HEK293 (cell line): ENCODE measurements around the gene TNFAIP8L2.

Experiments
- CTCF ChIA-PET: fragments of 350-600 bp; formaldehyde crosslinking; extraction: SDS; loops from one replicate; lab custom pipeline; 2021; ENCODE audit warnings: antibody characterized with exemption; lab: Yijun Ruan, JAX
- POLR2A ChIA-PET: fragments of 300-600 bp; formaldehyde crosslinking; extraction: SDS; loops from one replicate; lab custom pipeline; 2020; ENCODE audit warnings: antibody characterized with exemption, inconsistent platforms; lab: Yijun Ruan, JAX
- H3K27ac ChIP-seq: fragments of 200-500 bp; sonication (Bioruptor generic); 2 replicates; pipeline ENCODE4 v1.5.1; 2014; ENCODE audit warnings: low read depth, low read length, control low read depth, inconsistent platforms; ENCODE audit errors: extremely low read depth
- H3K36me3 ChIP-seq, 2 experiments: fragments of 200-500 bp in 1 of 2; sonication (Bioruptor generic) in 1 of 2; 1 replicate in 1 of 2; 2 replicates in 1 of 2; pipeline ENCODE4 v1.5.1; 2014 to 2017; ENCODE audit warnings: inconsistent platforms in 2 of 2, low read length in 2 of 2; ENCODE audit not compliant: control insufficient read depth in 2 of 2, insufficient read depth in 1 of 2
- H3K4me1 ChIP-seq: fragments of 200-500 bp; sonication (Bioruptor generic); 2 replicates; pipeline ENCODE4 v1.5.1; 2014; ENCODE audit warnings: mild to moderate bottlenecking, low read length, inconsistent platforms; ENCODE audit not compliant: control insufficient read depth, insufficient read depth
- H3K4me3 ChIP-seq: 2 replicates; pipeline ENCODE4 v1.5.1; 2011; ENCODE audit warnings: low read depth, mild to moderate bottlenecking, control low read depth, low read length, moderate library complexity
- H3K9me3 ChIP-seq: fragments of 200-500 bp; sonication (Bioruptor generic); 2 replicates; pipeline ENCODE4 v1.5.1; 2014; ENCODE audit warnings: low read depth, low read length, inconsistent platforms; ENCODE audit not compliant: control insufficient read depth, insufficient read depth
- IKZF3 ChIP-seq: fragments of 450-650 bp; IDR thresholded peaks from 2 replicates; pipeline ENCODE4 v1.5.0; 2018; ENCODE audit warnings: missing biosample characterization, mild to moderate bottlenecking, missing genetic modification characterization, moderate library complexity
- KLF9 ChIP-seq: fragments of 450-650 bp; formaldehyde crosslinking; IDR thresholded peaks from 2 replicates; pipeline ENCODE4 v1.5.1; 2016; ENCODE audit warnings: missing biosample characterization, missing genetic modification characterization, low read depth
- SP3 ChIP-seq: fragments of 450-650 bp; formaldehyde crosslinking; IDR thresholded peaks from 2 replicates; pipeline ENCODE4 v1.5.1; 2016; ENCODE audit warnings: missing biosample characterization, missing genetic modification characterization
- ZBTB21 ChIP-seq: fragments of 450-650 bp; formaldehyde crosslinking; IDR thresholded peaks from 2 replicates; pipeline ENCODE4 v1.5.1; 2017; ENCODE audit warnings: missing biosample characterization, missing genetic modification characterization
- ZFP37 ChIP-seq: fragments of 450-650 bp; formaldehyde crosslinking; IDR thresholded peaks from 2 replicates; pipeline ENCODE4 v1.5.1; 2016; ENCODE audit warnings: missing biosample characterization, missing genetic modification characterization
- ZNF2 ChIP-seq: fragments of 450-650 bp; formaldehyde crosslinking; IDR thresholded peaks from 2 replicates; pipeline ENCODE4 v1.5.1; 2016; ENCODE audit warnings: missing biosample characterization, missing genetic modification characterization
- ZNF211 ChIP-seq: fragments of 450-650 bp; formaldehyde crosslinking; IDR thresholded peaks from 2 replicates; pipeline ENCODE4 v1.5.1; 2016; ENCODE audit warnings: low read depth, missing biosample characterization, missing genetic modification characterization
- ZNF24 ChIP-seq: fragments of 450-650 bp; formaldehyde crosslinking; IDR thresholded peaks from 2 replicates; pipeline ENCODE4 v1.5.1; 2016; ENCODE audit warnings: missing biosample characterization, missing genetic modification characterization
- ZNF324 ChIP-seq: fragments of 450-650 bp; formaldehyde crosslinking; IDR thresholded peaks from 2 replicates; pipeline ENCODE4 v1.5.1; 2016; ENCODE audit warnings: missing biosample characterization, missing genetic modification characterization
- ZNF416 ChIP-seq: fragments of 450-650 bp; formaldehyde crosslinking; IDR thresholded peaks from 2 replicates; pipeline ENCODE4 v1.5.1; 2016; ENCODE audit warnings: missing biosample characterization, missing genetic modification characterization
- ZNF423 ChIP-seq: fragments of 450-650 bp; formaldehyde crosslinking; IDR thresholded peaks from 2 replicates; pipeline ENCODE4 v1.5.1; 2016; ENCODE audit warnings: missing biosample characterization, missing genetic modification characterization
- ZNF501 ChIP-seq: fragments of 450-650 bp; formaldehyde crosslinking; IDR thresholded peaks from 2 replicates; pipeline ENCODE4 v1.5.1; 2016; ENCODE audit warnings: missing biosample characterization, missing genetic modification characterization
- ZNF521 ChIP-seq: fragments of 450-650 bp; formaldehyde crosslinking; IDR thresholded peaks from 2 replicates; pipeline ENCODE4 v1.5.1; 2017; ENCODE audit warnings: missing biosample characterization, mild to moderate bottlenecking, missing genetic modification characterization
- ZNF548 ChIP-seq: fragments of 450-650 bp; formaldehyde crosslinking; IDR thresholded peaks from 2 replicates; pipeline ENCODE4 v1.5.1; 2016; ENCODE audit warnings: missing biosample characterization, missing genetic modification characterization
- ZNF571 ChIP-seq: fragments of 450-650 bp; formaldehyde crosslinking; IDR thresholded peaks from 2 replicates; pipeline ENCODE4 v1.5.0; 2017; ENCODE audit warnings: missing biosample characterization, missing genetic modification characterization
- ZNF664 ChIP-seq: fragments of 450-650 bp; formaldehyde crosslinking; IDR thresholded peaks from 2 replicates; pipeline ENCODE4 v1.5.1; 2016; ENCODE audit warnings: missing biosample characterization, missing genetic modification characterization
- ZNF830 ChIP-seq: fragments of 450-650 bp; IDR thresholded peaks from 2 replicates; pipeline ENCODE4 v1.5.0; 2018; ENCODE audit warnings: missing biosample characterization, missing genetic modification characterization, low read depth, mild to moderate bottlenecking, moderate library complexity
- ZNF843 ChIP-seq: fragments of 450-650 bp; formaldehyde crosslinking; IDR thresholded peaks from 2 replicates; pipeline ENCODE4 v1.5.1; 2016; ENCODE audit warnings: missing biosample characterization, missing genetic modification characterization
- ZSCAN23 ChIP-seq: fragments of 450-650 bp; formaldehyde crosslinking; IDR thresholded peaks from 2 replicates; pipeline ENCODE4 v1.5.1; 2016; ENCODE audit warnings: missing biosample characterization, missing genetic modification characterization
- TF ChIP-seq, protein P1 (sequence below): IDR thresholded peaks from 2 replicates; pipeline ENCODE4 v1.6.1; 2011; ENCODE audit warnings: mild to moderate bottlenecking, low read depth, low read length, borderline replicate concordance
- TF ChIP-seq, protein P2 (sequence below): fragments of 450-650 bp; formaldehyde crosslinking; IDR thresholded peaks from 2 replicates; pipeline ENCODE4 v1.5.1; 2017; ENCODE audit warnings: missing biosample characterization, mild to moderate bottlenecking, missing genetic modification characterization, moderate library complexity
- TF ChIP-seq, protein P3 (sequence below): fragments of 450-650 bp; formaldehyde crosslinking; IDR thresholded peaks from 2 replicates; pipeline ENCODE4 v1.5.1; 2017; ENCODE audit warnings: missing biosample characterization, missing genetic modification characterization
- TF ChIP-seq, protein P4 (sequence below): fragments of 450-650 bp; formaldehyde crosslinking; conservative IDR thresholded peaks from 2 replicates; pipeline ENCODE4 v1.5.1; 2016; ENCODE audit warnings: low read depth, missing biosample characterization, missing genetic modification characterization
- TF ChIP-seq, protein P5 (sequence below): fragments of 450-650 bp; formaldehyde crosslinking; IDR thresholded peaks from 2 replicates; pipeline ENCODE4 v1.5.1; 2016; ENCODE audit warnings: missing biosample characterization, missing genetic modification characterization, low read depth
- TF ChIP-seq, protein P6 (sequence below): fragments of 450-650 bp; formaldehyde crosslinking; IDR thresholded peaks from 2 replicates; pipeline ENCODE4; 2016; ENCODE audit warnings: missing biosample characterization, missing genetic modification characterization

The TNFAIP8L2 gene

DNA sequence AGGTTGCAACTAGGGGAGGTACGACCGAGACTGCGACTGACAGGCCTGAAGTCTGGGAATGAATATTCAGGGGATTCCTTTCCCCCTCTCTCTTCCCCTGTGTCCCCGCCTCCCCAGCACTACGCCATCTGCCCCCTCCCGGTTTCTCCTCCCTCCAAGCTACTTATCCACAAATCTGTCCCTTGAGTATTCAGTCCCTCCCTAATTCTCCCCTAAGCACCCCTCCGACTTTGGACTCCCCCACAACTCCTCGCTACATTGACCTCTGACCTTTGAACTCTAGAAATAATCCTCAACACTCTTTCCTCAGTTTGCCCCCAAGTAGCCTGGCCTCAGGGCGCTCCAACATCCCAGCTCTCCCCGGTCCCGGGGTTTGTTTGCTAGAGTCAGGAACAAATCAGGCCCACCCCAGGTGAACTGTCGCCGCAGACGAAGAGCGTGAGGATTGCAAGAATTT is 8.9 kb downstream of the TNFAIP8L2 start (continued):
- TF ChIP-seq, protein P1, sequence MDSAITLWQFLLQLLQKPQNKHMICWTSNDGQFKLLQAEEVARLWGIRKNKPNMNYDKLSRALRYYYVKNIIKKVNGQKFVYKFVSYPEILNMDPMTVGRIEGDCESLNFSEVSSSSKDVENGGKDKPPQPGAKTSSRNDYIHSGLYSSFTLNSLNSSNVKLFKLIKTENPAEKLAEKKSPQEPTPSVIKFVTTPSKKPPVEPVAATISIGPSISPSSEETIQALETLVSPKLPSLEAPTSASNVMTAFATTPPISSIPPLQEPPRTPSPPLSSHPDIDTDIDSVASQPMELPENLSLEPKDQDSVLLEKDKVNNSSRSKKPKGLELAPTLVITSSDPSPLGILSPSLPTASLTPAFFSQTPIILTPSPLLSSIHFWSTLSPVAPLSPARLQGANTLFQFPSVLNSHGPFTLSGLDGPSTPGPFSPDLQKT, result no peak
- TF ChIP-seq ZNF416 (no peak), ZNF843 (tag by site-specific recombination) (peak; percentile 51; the same call in 1 of the 2 replicates), KLF9 (tag by site-specific recombination) (0 out of 2 replicates have a peak, but pooled peaks have one; percentile 9), ZFP37 (tag by site-specific recombination) (no peak), ZNF548 (tag by site-specific recombination) (no peak), ZNF521 (tag by site-specific recombination) (no peak), ZNF324 (tag by site-specific recombination) (peak; percentile 63; the same call in 1 of the 2 replicates), ZNF211 (no peak), ZNF423 (tag by site-specific recombination) (peak; percentile 97), ZNF830 (no peak), SP3 (peak; percentile 73; the same call in 1 of the 2 replicates)
- TF ChIP-seq, protein P2, sequence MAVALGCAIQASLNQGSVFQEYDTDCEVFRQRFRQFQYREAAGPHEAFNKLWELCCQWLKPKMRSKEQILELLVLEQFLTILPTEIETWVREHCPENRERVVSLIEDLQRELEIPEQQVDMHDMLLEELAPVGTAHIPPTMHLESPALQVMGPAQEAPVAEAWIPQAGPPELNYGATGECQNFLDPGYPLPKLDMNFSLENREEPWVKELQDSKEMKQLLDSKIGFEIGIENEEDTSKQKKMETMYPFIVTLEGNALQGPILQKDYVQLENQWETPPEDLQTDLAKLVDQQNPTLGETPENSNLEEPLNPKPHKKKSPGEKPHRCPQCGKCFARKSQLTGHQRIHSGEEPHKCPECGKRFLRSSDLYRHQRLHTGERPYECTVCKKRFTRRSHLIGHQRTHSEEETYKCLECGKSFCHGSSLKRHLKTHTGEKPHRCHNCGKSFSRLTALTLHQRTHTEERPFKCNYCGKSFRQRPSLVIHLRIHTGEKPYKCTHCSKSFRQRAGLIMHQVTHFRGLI (tag by site-specific recombination), result no peak
- TF ChIP-seq, protein P3, sequence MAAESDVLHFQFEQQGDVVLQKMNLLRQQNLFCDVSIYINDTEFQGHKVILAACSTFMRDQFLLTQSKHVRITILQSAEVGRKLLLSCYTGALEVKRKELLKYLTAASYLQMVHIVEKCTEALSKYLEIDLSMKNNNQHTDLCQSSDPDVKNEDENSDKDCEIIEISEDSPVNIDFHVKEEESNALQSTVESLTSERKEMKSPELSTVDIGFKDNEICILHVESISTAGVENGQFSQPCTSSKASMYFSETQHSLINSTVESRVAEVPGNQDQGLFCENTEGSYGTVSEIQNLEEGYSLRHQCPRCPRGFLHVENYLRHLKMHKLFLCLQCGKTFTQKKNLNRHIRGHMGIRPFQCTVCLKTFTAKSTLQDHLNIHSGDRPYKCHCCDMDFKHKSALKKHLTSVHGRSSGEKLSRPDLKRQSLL, result peak; percentile 82

DNA sequence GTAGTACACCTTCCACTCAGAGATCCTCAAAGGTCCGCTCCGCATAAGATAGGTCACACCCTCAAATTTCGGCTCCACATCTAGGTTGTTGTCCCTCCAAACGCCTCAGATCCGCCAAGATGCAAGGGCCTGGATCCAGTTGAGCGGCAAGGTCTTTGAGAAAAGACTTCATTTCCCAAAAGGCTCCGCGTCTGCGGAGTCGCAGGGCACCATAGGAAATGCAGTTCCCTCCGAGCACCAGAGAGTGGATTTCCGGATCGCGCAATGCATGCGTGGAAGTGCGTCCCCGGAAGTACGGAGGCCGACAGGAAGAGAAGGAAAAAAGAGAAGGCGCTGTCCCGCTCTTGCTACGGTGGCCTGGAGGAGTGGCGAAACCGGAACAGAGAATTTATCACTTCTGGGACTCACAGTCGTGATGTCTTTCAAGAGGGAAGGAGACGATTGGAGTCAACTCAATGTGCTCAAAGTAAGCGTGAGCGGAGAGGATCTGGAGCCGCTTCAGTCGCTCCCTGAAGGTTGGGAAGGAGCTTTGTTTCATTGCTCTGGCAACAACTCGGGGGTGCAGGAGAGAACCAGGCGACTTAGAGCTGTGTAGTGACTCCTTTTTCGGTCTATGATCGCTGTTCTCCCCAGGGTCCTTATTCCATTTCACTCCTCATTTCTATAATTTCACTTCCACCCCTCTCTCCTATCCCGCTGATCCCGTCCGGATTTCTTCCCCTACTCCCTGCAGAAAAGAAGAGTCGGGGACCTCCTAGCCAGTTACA is 9.5 kb downstream of the TNFAIP8L2 start, which contains the start of the genes LYSMD1 and SCNM1:
LYSMD1 (minus strand) TSS at position 165 of the 767 bp plus-strand sequence. CDS start 644 bp downstream, outside the sequence.
SCNM1 (plus strand) TSS at position 407 of the 767 bp plus-strand sequence; CDS start at position 416, 9 bp downstream.
- peaks cover 6% of the 10 kb centered on the region; the same call in 1 of the 2 replicates for H3K4me1 ChIP-seq
- H3K36me3 ChIP-seq, result peaks cover 16 to 53% of the 10 kb centered on the region in 2 experiments
- CTCF ChIA-PET, result interaction anchor here (0.8 to 1.8 kb wide), 4 partner anchors 10 to 141 kb away, joined by 3 to 9 read pairs (median 4); partner anchors contain the start of gene TNFAIP8L2
- POLR2A ChIA-PET, result interaction anchor here (0.7 to 3.3 kb wide), 12 partner anchors 8 to 159 kb away, joined by 3 to 23 read pairs (median 3); partner anchors contain the start of genes MINDY1, TMOD4, TNFAIP8L2 and VPS72
- H3K9me3 ChIP-seq, result no peaks in the 10 kb centered on the region
- H3K4me3 ChIP-seq, result peak within 1 kb of the TSS; percentile 82
- H3K27ac ChIP-seq, result peak within 1 kb of the TSS; percentile 63
- TF ChIP-seq ZBTB21 (peak; percentile 67; the same call in 1 of the 2 replicates), ZNF24 (tag by site-specific recombination) (peak; percentile 73; the same call in 1 of the 2 replicates), ZSCAN23 (tag by site-specific recombination) (0 out of 2 replicates have a peak, but pooled peaks have one; percentile 30), ZNF664 (tag by site-specific recombination) (peak; percentile 26; the same call in 1 of the 2 replicates), ZFP37 (tag by site-specific recombination) (0 out of 2 replicates have a peak, but pooled peaks have one; percentile 38), ZNF571 (tag by site-specific recombination) (no peak), ZNF2 (tag by site-specific recombination) (peak; percentile 72), ZNF501 (tag by site-specific recombination) (peak; percentile 43; the same call in 1 of the 2 replicates), IKZF3 (peak; percentile 93)
- TF ChIP-seq, protein P4, sequence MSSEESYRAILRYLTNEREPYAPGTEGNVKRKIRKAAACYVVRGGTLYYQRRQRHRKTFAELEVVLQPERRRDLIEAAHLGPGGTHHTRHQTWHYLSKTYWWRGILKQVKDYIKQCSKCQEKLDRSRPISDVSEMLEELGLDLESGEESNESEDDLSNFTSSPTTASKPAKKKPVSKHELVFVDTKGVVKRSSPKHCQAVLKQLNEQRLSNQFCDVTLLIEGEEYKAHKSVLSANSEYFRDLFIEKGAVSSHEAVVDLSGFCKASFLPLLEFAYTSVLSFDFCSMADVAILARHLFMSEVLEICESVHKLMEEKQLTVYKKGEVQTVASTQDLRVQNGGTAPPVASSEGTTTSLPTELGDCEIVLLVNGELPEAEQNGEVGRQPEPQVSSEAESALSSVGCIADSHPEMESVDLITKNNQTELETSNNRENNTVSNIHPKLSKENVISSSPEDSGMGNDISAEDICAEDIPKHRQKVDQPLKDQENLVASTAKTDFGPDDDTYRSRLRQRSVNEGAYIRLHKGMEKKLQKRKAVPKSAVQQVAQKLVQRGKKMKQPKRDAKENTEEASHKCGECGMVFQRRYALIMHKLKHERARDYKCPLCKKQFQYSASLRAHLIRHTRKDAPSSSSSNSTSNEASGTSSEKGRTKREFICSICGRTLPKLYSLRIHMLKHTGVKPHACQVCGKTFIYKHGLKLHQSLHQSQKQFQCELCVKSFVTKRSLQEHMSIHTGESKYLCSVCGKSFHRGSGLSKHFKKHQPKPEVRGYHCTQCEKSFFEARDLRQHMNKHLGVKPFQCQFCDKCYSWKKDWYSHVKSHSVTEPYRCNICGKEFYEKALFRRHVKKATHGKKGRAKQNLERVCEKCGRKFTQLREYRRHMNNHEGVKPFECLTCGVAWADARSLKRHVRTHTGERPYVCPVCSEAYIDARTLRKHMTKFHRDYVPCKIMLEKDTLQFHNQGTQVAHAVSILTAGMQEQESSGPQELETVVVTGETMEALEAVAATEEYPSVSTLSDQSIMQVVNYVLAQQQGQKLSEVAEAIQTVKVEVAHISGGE (tag by site-specific recombination), result peak; percentile 97
- TF ChIP-seq, protein P5, sequence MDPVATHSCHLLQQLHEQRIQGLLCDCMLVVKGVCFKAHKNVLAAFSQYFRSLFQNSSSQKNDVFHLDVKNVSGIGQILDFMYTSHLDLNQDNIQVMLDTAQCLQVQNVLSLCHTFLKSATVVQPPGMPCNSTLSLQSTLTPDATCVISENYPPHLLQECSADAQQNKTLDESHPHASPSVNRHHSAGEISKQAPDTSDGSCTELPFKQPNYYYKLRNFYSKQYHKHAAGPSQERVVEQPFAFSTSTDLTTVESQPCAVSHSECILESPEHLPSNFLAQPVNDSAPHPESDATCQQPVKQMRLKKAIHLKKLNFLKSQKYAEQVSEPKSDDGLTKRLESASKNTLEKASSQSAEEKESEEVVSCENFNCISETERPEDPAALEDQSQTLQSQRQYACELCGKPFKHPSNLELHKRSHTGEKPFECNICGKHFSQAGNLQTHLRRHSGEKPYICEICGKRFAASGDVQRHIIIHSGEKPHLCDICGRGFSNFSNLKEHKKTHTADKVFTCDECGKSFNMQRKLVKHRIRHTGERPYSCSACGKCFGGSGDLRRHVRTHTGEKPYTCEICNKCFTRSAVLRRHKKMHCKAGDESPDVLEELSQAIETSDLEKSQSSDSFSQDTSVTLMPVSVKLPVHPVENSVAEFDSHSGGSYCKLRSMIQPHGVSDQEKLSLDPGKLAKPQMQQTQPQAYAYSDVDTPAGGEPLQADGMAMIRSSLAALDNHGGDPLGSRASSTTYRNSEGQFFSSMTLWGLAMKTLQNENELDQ, result no peak
- TF ChIP-seq, protein P6, sequence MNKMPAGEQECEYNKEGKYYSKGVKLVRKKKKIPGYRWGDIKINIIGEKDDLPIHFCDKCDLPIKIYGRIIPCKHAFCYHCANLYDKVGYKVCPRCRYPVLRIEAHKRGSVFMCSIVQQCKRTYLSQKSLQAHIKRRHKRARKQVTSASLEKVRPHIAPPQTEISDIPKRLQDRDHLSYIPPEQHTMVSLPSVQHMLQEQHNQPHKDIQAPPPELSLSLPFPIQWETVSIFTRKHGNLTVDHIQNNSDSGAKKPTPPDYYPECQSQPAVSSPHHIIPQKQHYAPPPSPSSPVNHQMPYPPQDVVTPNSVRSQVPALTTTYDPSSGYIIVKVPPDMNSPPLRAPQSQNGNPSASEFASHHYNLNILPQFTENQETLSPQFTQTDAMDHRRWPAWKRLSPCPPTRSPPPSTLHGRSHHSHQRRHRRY (tag by site-specific recombination), result no peak
